Measurements from ENCODE around the gene CDC42BPG.

CDC42BPG gene

GRCh38 chr11:64865286-64866172, 21.1 kb upstream of the CDC42BPG start:
- no peak for TF ChIP-seq CTCF (conservative IDR thresholded peaks at IDR 0.05)
- H3K27ac ChIP-seq = no peak overlapping the region

- TF ChIP-seq CTCF (conservative IDR thresholded peaks at IDR 0.05) = no peak
- H3K27ac ChIP-seq = no peak overlapping the region; the same call in 1 of the 2 replicates
Measured at GRCh38 chr11:64864473-64865285, 20.2 kb upstream of the CDC42BPG start.

DNA sequence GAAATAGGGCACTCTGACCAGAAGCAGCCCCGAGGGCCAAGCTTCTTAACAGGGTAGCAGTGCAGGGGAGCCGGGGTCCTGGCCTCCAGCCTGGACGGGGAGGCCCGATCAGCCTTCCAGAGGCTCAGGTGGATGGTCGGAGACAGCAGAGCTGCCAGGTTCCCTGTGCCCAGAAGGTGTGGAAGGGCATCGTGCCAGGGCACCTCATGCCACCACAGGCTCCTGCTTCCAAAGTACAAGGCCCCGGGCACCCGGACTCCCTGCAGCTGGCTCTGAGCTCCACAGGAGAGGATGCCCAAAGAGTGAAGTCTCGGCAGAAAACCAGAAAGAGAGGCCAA, 19.7 kb upstream of the CDC42BPG start:
- TF ChIP-seq CTCF (conservative IDR thresholded peaks at IDR 0.05) = no peak
- no peak overlapping the region; the same call in 1 of the 2 replicates for H3K27ac ChIP-seq

GRCh38 chr11:64863391-64864060, 19.1 kb upstream of the CDC42BPG start:
- TF ChIP-seq CTCF (conservative IDR thresholded peaks at IDR 0.05) = no peak
- H3K27ac ChIP-seq = no peak overlapping the region; the same call in 1 of the 2 replicates

GRCh38 chr11:64862987-64863390, 18.5 kb upstream of the CDC42BPG start:
- no peak for TF ChIP-seq CTCF (conservative IDR thresholded peaks at IDR 0.05)
- H3K27ac ChIP-seq = no peak overlapping the region; the same call in 1 of the 2 replicates

DNA sequence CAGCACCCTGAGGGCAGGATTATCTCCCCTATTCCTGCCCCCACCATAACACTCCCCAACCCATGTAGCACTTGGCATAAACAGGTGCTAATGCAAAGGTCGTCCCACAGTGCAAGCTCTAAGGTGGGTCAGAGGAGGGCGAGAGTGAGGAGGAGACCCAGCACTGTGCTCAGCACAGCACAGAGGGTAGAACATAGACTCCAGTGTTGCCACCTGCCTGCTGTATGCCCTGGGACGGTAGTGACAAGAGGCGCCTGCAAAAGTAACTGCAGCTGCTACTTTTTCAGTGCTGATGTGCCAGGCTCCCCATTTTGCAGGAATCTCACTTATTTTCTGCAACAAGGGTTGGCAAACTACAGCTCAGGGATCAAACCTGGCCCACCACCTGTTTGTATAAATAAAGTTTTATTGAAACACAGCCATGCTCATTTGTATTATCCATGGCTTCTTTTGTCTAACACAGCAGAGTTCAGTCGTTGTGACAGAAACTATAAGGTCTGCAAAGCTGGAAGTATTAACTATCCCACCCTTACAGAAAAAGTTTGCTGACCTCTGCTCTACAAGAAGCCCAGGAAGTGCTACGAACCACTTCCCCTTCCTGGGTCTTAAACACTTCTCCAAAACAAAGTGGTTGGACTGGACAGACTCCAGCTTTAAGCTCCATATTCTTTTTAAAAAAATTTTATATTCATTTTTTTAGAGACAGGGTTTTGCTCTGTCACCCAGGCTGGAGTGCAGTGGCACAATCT, 16.9 kb upstream of the CDC42BPG start:
- H3K27ac ChIP-seq = no peak overlapping the region
- no peak for TF ChIP-seq CTCF (conservative IDR thresholded peaks at IDR 0.05)
